Keratinocyte (primary cell): ENCODE measurements around the gene ABCA4. TPM values are rescaled to one million over a fixed set of nuclear protein-coding genes. Genes with fewer than 3 reads are reported as not detected.

Experiments
- DNase-seq: peaks from one replicate; pipeline ENCODE4 v3.0.0-alpha.2; 2011; ENCODE audit warnings: low read depth, missing footprints, low spot score
- FAIRE-seq: peaks from 2 replicates; lab custom pipeline; 2011; peaks lifted over from hg19 to GRCh38; lab: Jason Lieb, UNC
- H2AFZ ChIP-seq: 2 replicates; pipeline ENCODE4 v1.6.0; 2012; ENCODE audit warnings: low read length, control low read depth, inconsistent platforms; ENCODE audit not compliant: control insufficient read depth
- H3K27ac ChIP-seq: 2 replicates; pipeline ENCODE4 v1.5.1; 2011; ENCODE audit warnings: low read length; ENCODE audit not compliant: control insufficient read depth, insufficient read depth
- H3K27me3 ChIP-seq: 3 replicates; pipeline ENCODE4 v1.6.0; 2011; ENCODE audit warnings: low read length; ENCODE audit not compliant: control insufficient read depth, insufficient read depth; ENCODE audit errors: extremely low read depth
- H3K36me3 ChIP-seq, 2 experiments: 2 replicates in 1 of 2; 3 replicates in 1 of 2; pipeline ENCODE4 v1.5.1; 2011; ENCODE audit warnings: low read length in 2 of 2, mild to moderate bottlenecking in 1 of 2; ENCODE audit not compliant: control insufficient read depth in 2 of 2, insufficient read depth in 2 of 2; ENCODE audit errors: extremely low read depth in 1 of 2
- H3K4me1 ChIP-seq: 3 replicates; pipeline ENCODE4 v1.5.1; 2011; ENCODE audit warnings: low read length; ENCODE audit not compliant: control insufficient read depth, insufficient read depth; ENCODE audit errors: extremely low read depth
- H3K4me2 ChIP-seq: 3 replicates; pipeline ENCODE4 v1.6.0; 2011; ENCODE audit warnings: low read depth, low read length; ENCODE audit not compliant: control insufficient read depth, insufficient read depth; ENCODE audit errors: extremely low read depth
- H3K4me3 ChIP-seq, 3 experiments: fragments of 200-600 bp in 1 of 3; sonication (generic) in 1 of 3; 2 replicates in 2 of 3; 3 replicates in 1 of 3; pipeline ENCODE4 v1.5.1; 2011 to 2016; ENCODE audit warnings: low read length in 3 of 3, mild to moderate bottlenecking in 3 of 3, control low read depth in 2 of 3, inconsistent platforms in 1 of 3, low read depth in 1 of 3, mixed read lengths in 1 of 3, mixed run types in 1 of 3, moderate library complexity in 1 of 3; ENCODE audit not compliant: control insufficient read depth in 2 of 3, insufficient read depth in 2 of 3; ENCODE audit errors: extremely low read depth in 1 of 3
- H3K79me2 ChIP-seq: 2 replicates; pipeline ENCODE4 v1.6.0; 2012; ENCODE audit warnings: low read length; ENCODE audit not compliant: control insufficient read depth, insufficient read depth
- H3K9ac ChIP-seq: 3 replicates; pipeline ENCODE4 v1.6.0; 2011; ENCODE audit warnings: low read length; ENCODE audit not compliant: control insufficient read depth, insufficient read depth; ENCODE audit errors: extremely low read depth
- H3K9me1 ChIP-seq: 3 replicates; pipeline ENCODE4 v1.6.0; 2011; ENCODE audit warnings: low read length; ENCODE audit not compliant: control insufficient read depth, insufficient read depth; ENCODE audit errors: extremely low read depth
- H3K9me3 ChIP-seq: 2 replicates; pipeline ENCODE4 v1.5.1; 2012; ENCODE audit warnings: low read depth, low read length; ENCODE audit not compliant: control insufficient read depth
- H4K20me1 ChIP-seq: 3 replicates; pipeline ENCODE4 v1.6.0; 2011; ENCODE audit warnings: low read length; ENCODE audit not compliant: control insufficient read depth, insufficient read depth; ENCODE audit errors: extremely low read depth
- EZH2 ChIP-seq: IDR thresholded peaks from one replicate; pipeline ENCODE4 v1.6.1; 2012; ENCODE audit warnings: inconsistent platforms, mild to moderate bottlenecking, low read length, moderate library complexity
- dilution Hi-C: fragments of 300-500 bp; cut with MboI; formaldehyde crosslinking; loops from one replicate; pipeline ENCODE4 v1.7.0; 2020; ENCODE audit warnings: low sequenced_read_pairs; ENCODE audit not compliant: extremely low pct_ligation_motif_present
- polyA plus RNA-seq, 5 experiments: library from polyadenylated mRNA; depleted of rRNA in 3 of 5; stranded (reverse) in 3 of 5; stranded (forward) in 1 of 5; unstranded in 1 of 5; fragments of >200 nt; gene quantifications; 1 replicate in 1 of 5; 2 replicates in 3 of 5; 3 replicates in 1 of 5; pipeline versions ENCODE4 v1.2.1 to v1.2.3, GENCODE V29; 2011 to 2012; ENCODE audit warnings: missing spikeins in 2 of 5, low read depth in 1 of 5, low replicate concordance in 1 of 5
- TF ChIP-seq, protein P1 (sequence below), 3 experiments: IDR thresholded peaks in 1 of 3; conservative IDR thresholded peaks in 1 of 3; optimal IDR thresholded peaks in 1 of 3; 2 replicates in 2 of 3; 3 replicates in 1 of 3; pipeline versions ENCODE3 to v1.5.1; 2011; ENCODE audit warnings: low read length in 3 of 3, mild to moderate bottlenecking in 3 of 3, moderate library complexity in 2 of 3, control low read depth in 1 of 3, inconsistent platforms in 1 of 3; ENCODE audit not compliant: insufficient read depth in 2 of 3; ENCODE audit errors: extremely low read depth in 1 of 3

ABCA4 gene
- polyA plus RNA-seq, 1 donor (not counting 4 experiments of a cell fraction or from before 2014, with no cell fraction given), result 0.04 TPM

DNA sequence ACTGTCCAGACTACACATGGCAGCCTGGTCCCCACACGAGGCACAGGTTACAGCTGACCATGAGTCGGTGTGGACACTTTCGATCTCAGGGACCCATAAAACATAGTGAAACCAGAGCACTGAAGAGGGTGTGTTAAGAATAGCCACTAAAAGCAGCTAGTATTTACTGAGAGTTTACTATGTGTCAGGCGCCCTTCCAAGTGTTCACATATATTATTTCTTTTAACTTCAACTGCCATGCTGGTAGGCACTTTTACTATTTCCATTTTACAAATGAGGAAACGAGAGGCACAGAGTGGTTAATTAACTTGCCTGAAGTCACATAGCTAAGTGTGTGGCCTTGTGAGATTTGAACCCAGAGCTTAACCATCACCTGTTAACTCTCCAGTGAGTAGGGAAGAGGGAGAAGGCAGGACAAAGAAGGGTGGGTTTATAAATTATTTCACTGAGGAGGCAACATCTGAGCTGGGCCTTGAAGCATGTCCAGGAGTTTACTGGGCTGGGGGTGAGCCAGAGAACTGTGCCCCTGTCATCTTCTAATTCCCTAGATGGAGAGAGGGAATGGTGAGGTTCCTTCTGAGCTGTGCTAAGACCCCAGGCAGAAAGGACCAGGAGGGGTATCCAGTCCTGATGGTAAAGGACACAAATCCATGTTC, 20.7 kb downstream of the ABCA4 start:
- peaks cover 37% of the 10 kb centered on the region for H3K4me1 ChIP-seq
- dilution Hi-C loops, result no loop called here
- H3K4me2 ChIP-seq, result peak overlapping the region; percentile 77
- DNase-seq (no peak), FAIRE-seq (no peak)
- TF ChIP-seq, protein P1, sequence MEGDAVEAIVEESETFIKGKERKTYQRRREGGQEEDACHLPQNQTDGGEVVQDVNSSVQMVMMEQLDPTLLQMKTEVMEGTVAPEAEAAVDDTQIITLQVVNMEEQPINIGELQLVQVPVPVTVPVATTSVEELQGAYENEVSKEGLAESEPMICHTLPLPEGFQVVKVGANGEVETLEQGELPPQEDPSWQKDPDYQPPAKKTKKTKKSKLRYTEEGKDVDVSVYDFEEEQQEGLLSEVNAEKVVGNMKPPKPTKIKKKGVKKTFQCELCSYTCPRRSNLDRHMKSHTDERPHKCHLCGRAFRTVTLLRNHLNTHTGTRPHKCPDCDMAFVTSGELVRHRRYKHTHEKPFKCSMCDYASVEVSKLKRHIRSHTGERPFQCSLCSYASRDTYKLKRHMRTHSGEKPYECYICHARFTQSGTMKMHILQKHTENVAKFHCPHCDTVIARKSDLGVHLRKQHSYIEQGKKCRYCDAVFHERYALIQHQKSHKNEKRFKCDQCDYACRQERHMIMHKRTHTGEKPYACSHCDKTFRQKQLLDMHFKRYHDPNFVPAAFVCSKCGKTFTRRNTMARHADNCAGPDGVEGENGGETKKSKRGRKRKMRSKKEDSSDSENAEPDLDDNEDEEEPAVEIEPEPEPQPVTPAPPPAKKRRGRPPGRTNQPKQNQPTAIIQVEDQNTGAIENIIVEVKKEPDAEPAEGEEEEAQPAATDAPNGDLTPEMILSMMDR (optimal IDR thresholded peaks at IDR 0.05 in 1 of 3, IDR thresholded peaks at IDR 0.05 in 1 of 3, conservative IDR thresholded peaks at IDR 0.05 in 1 of 3; ENCODE audit: extremely low read depth in 1 of 3, insufficient read depth in 2 of 3, low read length in 3 of 3), result no peak
- TF ChIP-seq EZH2, result no peak
- H3K79me2 ChIP-seq, result no peaks in the 10 kb centered on the region
- H3K9me3 ChIP-seq, result no peaks in the 10 kb centered on the region
- H4K20me1 ChIP-seq, result no peaks in the 10 kb centered on the region
- H3K9ac ChIP-seq, result no peak overlapping the region
- no peaks in the 10 kb centered on the region for H3K36me3 ChIP-seq
- peaks cover 2% of the 10 kb centered on the region for H3K9me1 ChIP-seq
- no peaks in the 10 kb centered on the region for H3K27me3 ChIP-seq
- no peak overlapping the region for H3K27ac ChIP-seq
- no peak overlapping the region for H2AFZ ChIP-seq
- no peak overlapping the region for H3K4me3 ChIP-seq

DNA sequence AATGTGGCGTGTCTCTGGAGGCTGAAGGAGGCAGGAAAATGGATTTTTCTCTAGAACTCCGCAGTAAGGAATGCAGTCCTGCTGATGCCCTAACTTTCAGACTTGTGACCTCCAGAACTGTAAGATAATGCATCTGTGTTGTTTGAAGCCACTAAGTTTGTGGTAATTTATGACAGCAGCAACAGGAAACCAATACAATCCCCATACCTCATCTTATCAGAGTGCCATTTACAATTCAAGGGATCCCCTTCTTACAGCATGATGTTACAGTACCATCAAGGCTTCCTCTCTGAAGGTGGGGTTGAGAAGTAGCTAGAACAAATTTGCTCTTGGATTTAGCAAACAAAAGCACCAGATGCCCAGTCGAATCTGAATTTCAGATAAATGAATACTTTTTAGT, 21.6 kb downstream of the ABCA4 start:
- H4K20me1 ChIP-seq, result no peaks in the 10 kb centered on the region
- FAIRE-seq (no peak), DNase-seq (no peak)
- no peaks in the 10 kb centered on the region for H3K36me3 ChIP-seq
- H3K4me3 ChIP-seq, result no peak overlapping the region
- no peak overlapping the region for H3K9ac ChIP-seq
- TF ChIP-seq, protein P1 (optimal IDR thresholded peaks at IDR 0.05 in 1 of 3, IDR thresholded peaks at IDR 0.05 in 1 of 3, conservative IDR thresholded peaks at IDR 0.05 in 1 of 3; ENCODE audit: extremely low read depth in 1 of 3, insufficient read depth in 2 of 3, low read length in 3 of 3), result no peak
- no peak for TF ChIP-seq EZH2
- no peaks in the 10 kb centered on the region for H3K79me2 ChIP-seq
- dilution Hi-C loops, result no loop called here
- no peak overlapping the region for H3K27ac ChIP-seq
- H3K4me2 ChIP-seq, result no peak overlapping the region
- H2AFZ ChIP-seq, result no peak overlapping the region
- H3K9me1 ChIP-seq, result peaks cover 2% of the 10 kb centered on the region
- no peaks in the 10 kb centered on the region for H3K27me3 ChIP-seq
- no peaks in the 10 kb centered on the region for H3K9me3 ChIP-seq
- H3K4me1 ChIP-seq, result peaks cover 41% of the 10 kb centered on the region
